Vagina (tissue), 2 donors: ENCODE data around the gene THG1L. TPM values are rescaled to one million over a fixed set of nuclear protein-coding genes. Genes with fewer than 3 reads are reported as not detected.
A peak's percentile ranks its signal among the peaks of the same experiment; 100 is the strongest.

Experiments used
- DNase-seq, 2 donors: peaks; one replicate each; pipeline ENCODE4 v3.0.0-alpha.2; 2017; ENCODE audit errors: extremely low spot score in 2 of 2
- H3K27ac ChIP-seq: fragments of 200-600 bp; sonication (generic); one replicate; pipeline ENCODE4 v1.5.1; 2019
- H3K27me3 ChIP-seq: fragments of 200-600 bp; sonication (generic); one replicate; pipeline ENCODE4 v1.5.1; 2019
- H3K36me3 ChIP-seq, 2 donors: fragments of 200-600 bp; sonication (generic); one replicate each; pipeline ENCODE4 v1.5.1; 2017 to 2019
- H3K4me1 ChIP-seq: fragments of 200-600 bp; sonication (generic); one replicate; pipeline ENCODE4 v1.5.1; 2019
- H3K4me3 ChIP-seq, 2 donors: fragments of 200-600 bp; sonication (generic); 1 replicate in 1 of 2; 2 replicates in 1 of 2; pipeline ENCODE4 v1.5.1; 2016 to 2019
- H3K9me3 ChIP-seq: fragments of 200-600 bp; sonication (generic); one replicate; pipeline ENCODE4 v1.5.1; 2019
- POLR2A ChIP-seq, 2 donors: fragments of 450-650 bp; IDR thresholded peaks; one replicate each; pipeline ENCODE4 v1.6.1; 2017; ENCODE audit warnings: antibody characterized with exemption in 2 of 2, mild to moderate bottlenecking in 2 of 2, moderate library complexity in 2 of 2
- POLR2AphosphoS5 ChIP-seq, 2 donors: sonication (generic); formaldehyde crosslinking; IDR thresholded peaks; one replicate each; pipeline ENCODE4 v1.9.0; 2017; ENCODE audit warnings: antibody characterized with exemption in 2 of 2, mild to moderate bottlenecking in 2 of 2, low read depth in 1 of 2; ENCODE audit not compliant: insufficient read depth in 1 of 2
- intact Hi-C: fragments of 100-400 bp; cut with DNase I; formaldehyde crosslinking; loops from one replicate; pipeline ENCODE4 v1.15.1; 2023
- total RNA-seq: library from RNA; depleted of rRNA; stranded (reverse); fragments of >200 nt; gene quantifications from one replicate; pipeline ENCODE4 v1.2.3, GENCODE V29; 2016
- TF ChIP-seq, protein P1 (sequence below), 3 experiments: fragments of 450-650 bp in 2 of 3; fragments of 200-600 bp in 1 of 3; sonication (generic) in 1 of 3; IDR thresholded peaks; one replicate each; pipeline ENCODE4 v1.5.1; 2017 to 2019; ENCODE audit warnings: antibody characterized with exemption in 3 of 3, mild to moderate bottlenecking in 2 of 3, moderate library complexity in 2 of 3

Gene THG1L
- total RNA-seq, 1 donor from 2014 or later: 10.3 TPM

DNA sequence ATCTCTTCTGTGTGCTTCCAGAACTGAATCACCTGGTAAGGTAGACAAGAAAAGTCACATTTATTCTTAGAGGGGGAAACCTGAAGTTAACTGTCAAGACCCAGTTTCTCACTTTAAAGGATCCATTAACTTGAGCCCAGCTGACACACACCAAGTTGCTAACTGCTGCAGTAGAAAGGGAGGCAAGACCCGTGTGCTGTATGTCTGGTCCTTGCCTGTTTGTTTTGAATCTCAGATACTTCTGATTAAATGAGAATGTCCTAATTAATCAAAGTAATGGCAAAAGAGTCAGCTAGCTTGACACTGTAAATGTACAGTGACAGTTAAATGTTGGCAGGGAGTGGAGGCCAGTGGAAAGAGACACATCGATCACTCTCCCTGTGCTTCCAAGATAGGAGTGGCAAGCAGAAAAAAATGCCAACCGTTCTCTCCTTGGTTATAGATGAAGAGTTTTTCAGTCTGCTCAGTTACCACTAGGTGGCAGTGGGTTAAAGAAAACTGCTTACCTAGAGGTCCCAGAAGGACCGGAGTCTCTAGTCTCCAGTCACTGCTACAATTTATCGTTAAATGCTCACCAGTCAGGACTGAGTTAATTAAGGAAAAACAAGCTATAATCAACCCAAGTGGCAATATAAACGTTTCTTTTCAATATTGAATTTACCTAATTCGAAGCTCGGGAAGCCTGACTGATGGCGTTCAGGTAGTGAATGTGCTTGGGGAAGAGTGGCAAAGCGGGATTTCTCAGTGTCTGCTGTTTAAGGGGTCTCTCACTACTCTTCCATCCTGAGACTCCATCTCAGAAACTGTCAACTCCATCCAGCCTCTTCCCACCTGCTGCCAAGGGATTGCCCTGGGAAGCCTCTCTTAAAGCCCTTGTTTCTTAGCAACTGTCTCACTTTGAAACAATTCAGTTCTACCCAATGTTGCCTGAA lies 30.7 kb downstream of the THG1L start:
- Histone ChIP-seq H3K36me3 (no peaks in the 10 kb centered on the region), H3K4me3 (no peak overlapping the region), H3K4me1 (no peaks in the 10 kb centered on the region), H3K9me3 (no peaks in the 10 kb centered on the region), H3K27me3 (no peaks in the 10 kb centered on the region), H3K27ac (no peak overlapping the region)
- DNase-seq: no peak
- intact Hi-C loops: no loop called here
- TF ChIP-seq, protein P1, sequence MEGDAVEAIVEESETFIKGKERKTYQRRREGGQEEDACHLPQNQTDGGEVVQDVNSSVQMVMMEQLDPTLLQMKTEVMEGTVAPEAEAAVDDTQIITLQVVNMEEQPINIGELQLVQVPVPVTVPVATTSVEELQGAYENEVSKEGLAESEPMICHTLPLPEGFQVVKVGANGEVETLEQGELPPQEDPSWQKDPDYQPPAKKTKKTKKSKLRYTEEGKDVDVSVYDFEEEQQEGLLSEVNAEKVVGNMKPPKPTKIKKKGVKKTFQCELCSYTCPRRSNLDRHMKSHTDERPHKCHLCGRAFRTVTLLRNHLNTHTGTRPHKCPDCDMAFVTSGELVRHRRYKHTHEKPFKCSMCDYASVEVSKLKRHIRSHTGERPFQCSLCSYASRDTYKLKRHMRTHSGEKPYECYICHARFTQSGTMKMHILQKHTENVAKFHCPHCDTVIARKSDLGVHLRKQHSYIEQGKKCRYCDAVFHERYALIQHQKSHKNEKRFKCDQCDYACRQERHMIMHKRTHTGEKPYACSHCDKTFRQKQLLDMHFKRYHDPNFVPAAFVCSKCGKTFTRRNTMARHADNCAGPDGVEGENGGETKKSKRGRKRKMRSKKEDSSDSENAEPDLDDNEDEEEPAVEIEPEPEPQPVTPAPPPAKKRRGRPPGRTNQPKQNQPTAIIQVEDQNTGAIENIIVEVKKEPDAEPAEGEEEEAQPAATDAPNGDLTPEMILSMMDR (IDR thresholded peaks at IDR 0.05): peak; percentile 65 to 73 (median 71)
- TF ChIP-seq POLR2AphosphoS5 (IDR thresholded peaks at IDR 0.05; ENCODE audit: insufficient read depth in 1 of 2, low read depth in 1 of 2) (no peak), POLR2A (IDR thresholded peaks at IDR 0.05) (no peak)

GRCh38 chr5:157764531-157764930 lies 33.3 kb downstream of the THG1L start:
- DNase-seq: no peak
- intact Hi-C loops: no loop called here

GRCh38 chr5:157766442-157766841 lies 35.2 kb downstream of the THG1L start:
- Histone ChIP-seq H3K9me3 (no peaks in the 10 kb centered on the region), H3K36me3 (no peaks in the 10 kb centered on the region), H3K27me3 (no peaks in the 10 kb centered on the region), H3K4me3 (no peak overlapping the region), H3K27ac (no peak overlapping the region), H3K4me1 (no peaks in the 10 kb centered on the region)
- no peak for DNase-seq
- intact Hi-C loops: no loop called here
- TF ChIP-seq POLR2A (IDR thresholded peaks at IDR 0.05): no peak
- TF ChIP-seq, protein P1 (IDR thresholded peaks at IDR 0.05): no peak
- no peak for TF ChIP-seq POLR2AphosphoS5 (IDR thresholded peaks at IDR 0.05; ENCODE audit: insufficient read depth in 1 of 2, low read depth in 1 of 2)

More at GRCh38 chr5:157764531-157764930, 33.3 kb downstream of the THG1L start:
- H3K9me3 ChIP-seq: no peaks in the 10 kb centered on the region
- H3K4me3 ChIP-seq: no peak overlapping the region
- no peaks in the 10 kb centered on the region for H3K4me1 ChIP-seq
- no peaks in the 10 kb centered on the region for H3K27me3 ChIP-seq
- TF ChIP-seq POLR2AphosphoS5 (IDR thresholded peaks at IDR 0.05; ENCODE audit: insufficient read depth in 1 of 2, low read depth in 1 of 2) (no peak), POLR2A (IDR thresholded peaks at IDR 0.05) (no peak)
- TF ChIP-seq, protein P1 (IDR thresholded peaks at IDR 0.05): no peak
- no peak overlapping the region for H3K27ac ChIP-seq
- H3K36me3 ChIP-seq: no peaks in the 10 kb centered on the region

- H3K9me3 ChIP-seq: no peaks in the 10 kb centered on the region
- no peaks in the 10 kb centered on the region for H3K4me1 ChIP-seq
- no peaks in the 10 kb centered on the region for H3K36me3 ChIP-seq
- H3K27me3 ChIP-seq: no peaks in the 10 kb centered on the region
- TF ChIP-seq POLR2A (IDR thresholded peaks at IDR 0.05): no peak
- TF ChIP-seq POLR2AphosphoS5 (IDR thresholded peaks at IDR 0.05; ENCODE audit: insufficient read depth in 1 of 2, low read depth in 1 of 2): no peak
- TF ChIP-seq, protein P1 (IDR thresholded peaks at IDR 0.05): no peak
- intact Hi-C loops: no loop called here
- no peak overlapping the region for H3K27ac ChIP-seq
- no peak overlapping the region for H3K4me3 ChIP-seq
- no peak for DNase-seq
Observed at GRCh38 chr5:157766902-157767301, 35.7 kb downstream of the THG1L start.

GRCh38 chr5:157767689-157768088 lies 36.5 kb downstream of the THG1L start:
- TF ChIP-seq POLR2A (IDR thresholded peaks at IDR 0.05): no peak
- TF ChIP-seq POLR2AphosphoS5 (IDR thresholded peaks at IDR 0.05; ENCODE audit: insufficient read depth in 1 of 2, low read depth in 1 of 2): no peak
- TF ChIP-seq, protein P1 (IDR thresholded peaks at IDR 0.05): no peak
- H3K27ac ChIP-seq: no peak overlapping the region
- no peak for DNase-seq
- H3K9me3 ChIP-seq: no peaks in the 10 kb centered on the region
- H3K36me3 ChIP-seq: no peaks in the 10 kb centered on the region
- H3K4me3 ChIP-seq: no peak overlapping the region
- H3K4me1 ChIP-seq: no peaks in the 10 kb centered on the region
- intact Hi-C loops: no loop called here
- no peaks in the 10 kb centered on the region for H3K27me3 ChIP-seq
